NCI-H2196 treated with DMSO at 0.1 percent for 48 hours (cell line): ENCODE results near the gene ZIM2.

Experiments used
- DNase-seq: peaks from one replicate; lab custom pipeline; 2025; ENCODE audit not compliant: unreplicated experiment; lab: John Stamatoyannopoulos, UW

ZIM2 gene

DNA sequence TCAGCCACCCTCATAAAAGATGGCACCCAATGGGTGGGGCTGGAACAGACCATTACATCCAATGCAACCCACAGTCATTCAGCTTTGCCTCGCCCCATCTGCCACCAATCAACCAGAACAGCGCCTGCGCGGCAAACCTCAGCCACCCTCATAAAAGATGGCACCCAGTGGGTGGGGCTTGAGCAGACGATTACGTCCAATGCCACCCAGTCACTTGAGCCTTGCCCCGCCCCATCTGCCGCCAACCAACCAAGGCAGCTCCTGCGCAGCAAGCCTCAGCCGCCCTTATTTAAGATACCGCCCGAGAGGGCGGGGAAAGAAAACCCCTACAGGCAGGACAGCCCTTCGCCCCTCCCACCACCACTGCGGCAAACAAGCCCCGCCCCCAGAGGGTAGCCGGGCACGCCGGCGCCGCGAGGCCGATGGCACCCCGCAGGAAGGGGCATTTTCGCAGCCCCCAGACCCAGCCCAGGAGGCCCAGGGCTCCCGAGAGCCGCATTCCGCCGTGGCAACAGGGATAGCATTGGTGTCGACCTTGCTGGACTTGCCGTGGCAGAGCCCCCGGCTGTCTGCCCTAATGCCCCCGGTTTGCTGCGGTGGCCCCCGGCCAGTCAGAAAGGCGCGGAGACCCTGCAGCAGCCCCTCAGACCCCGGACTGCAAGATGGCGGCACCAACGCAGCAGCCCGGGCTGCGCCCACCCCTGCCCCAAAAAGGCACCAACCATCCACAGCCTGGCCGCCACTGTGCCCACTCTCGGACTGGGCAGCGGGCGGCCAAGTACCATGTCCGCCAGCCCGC is 675 bp downstream of the ZIM2 start:
- DNase-seq = no peak

DNA sequence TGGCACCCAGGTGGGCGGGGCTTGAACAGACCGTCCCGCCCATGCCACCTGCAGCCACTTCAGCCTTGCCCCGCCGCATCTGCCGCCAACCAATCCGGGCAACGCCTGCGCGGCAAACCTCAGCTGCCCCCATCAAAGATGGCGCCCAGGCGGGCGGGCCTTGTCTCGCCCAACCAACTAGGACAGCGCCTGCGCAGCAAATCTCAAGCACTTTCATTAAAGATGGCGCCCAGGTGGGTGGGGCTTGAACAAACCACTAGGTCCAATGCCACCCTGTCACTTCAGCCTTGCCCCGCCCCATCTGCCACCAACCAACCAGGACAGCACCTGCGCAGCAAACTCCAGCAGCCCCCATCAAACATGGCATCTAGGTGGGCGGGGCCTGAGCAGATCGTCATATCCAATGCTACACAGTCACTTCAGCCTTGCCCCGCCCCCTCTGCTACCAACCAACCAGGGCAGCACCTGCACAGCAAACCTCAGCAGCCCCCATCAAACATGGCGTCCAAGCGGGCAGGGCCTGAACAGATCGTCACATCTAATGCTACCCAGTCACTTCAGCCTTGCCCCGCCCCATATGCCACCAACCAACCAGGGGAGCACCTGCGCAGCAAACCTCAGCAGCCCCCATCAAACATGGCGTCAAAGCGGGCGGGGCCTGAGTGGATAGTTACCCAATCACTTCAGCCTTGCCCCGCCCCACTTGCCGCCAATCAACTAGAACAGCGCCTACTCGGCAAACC is 1.4 kb downstream of the ZIM2 start:
- DNase-seq = no peak

DNA sequence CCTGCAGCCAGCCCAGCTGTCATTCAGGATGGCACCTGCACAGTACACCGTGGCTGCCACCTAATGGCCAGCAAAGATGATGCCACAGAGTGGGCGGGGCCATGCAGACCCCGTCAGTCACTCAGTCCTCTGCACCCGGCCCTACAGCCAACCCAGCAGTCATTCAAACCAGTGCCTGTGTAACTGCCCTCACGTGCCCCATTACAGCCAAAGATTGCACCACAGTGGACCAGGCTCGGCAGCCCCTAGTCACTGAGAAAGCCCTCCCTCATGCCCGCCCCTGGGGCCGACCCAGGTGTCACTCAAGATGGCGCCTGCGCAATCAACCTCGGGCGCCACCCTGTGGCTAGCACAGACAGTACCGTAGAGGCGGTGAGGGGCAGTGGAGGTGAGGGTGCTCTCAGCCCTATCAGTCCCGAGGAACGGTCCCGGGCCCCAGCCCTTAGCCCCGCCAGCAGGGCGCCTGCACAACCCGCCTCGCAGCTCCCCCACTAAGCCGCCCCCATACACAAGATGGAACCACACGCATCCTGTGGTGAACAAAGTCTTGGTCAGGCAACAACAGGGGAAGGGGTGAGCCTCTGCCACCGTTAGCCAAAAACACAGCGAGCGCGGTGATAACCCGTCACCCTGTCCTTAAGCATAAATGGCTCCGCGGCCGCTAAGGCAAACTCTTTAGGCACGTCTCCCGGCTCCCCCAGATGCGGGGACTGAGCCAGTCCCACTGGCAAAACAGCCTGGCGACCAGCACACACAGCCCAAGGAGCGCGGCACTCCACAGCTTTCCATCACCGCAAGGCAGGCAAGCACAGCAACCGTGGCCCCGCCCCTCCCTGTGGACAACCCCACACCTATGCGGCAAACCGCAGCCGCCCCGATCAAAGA is 2.3 kb downstream of the ZIM2 start:
- DNase-seq = no peak

- DNase-seq = no peak
These were observed 3.0 kb downstream of the ZIM2 start for GRCh38 chr19:56837492-56838023.

GRCh38 chr19:56837004-56837403 is 3.5 kb downstream of the ZIM2 start:
- DNase-seq = no peak

DNA sequence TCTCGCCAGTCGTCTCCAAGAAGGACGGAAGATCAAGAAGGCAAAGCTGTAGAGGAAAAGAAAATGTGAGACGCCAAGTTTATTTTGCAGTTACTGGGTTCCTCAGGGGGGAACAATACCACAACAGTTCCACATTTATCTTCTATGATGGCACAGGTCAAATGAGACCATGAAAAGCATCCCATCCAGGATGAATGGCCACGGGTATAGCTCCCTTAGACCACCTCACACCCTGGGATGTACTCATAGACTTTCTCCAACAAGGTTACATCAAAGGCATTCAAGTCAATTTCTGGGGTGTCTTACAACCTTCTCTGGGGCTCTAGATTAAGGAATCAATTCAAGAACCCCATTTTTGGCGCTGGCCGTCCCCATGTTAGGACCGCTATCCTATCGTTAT is 4.5 kb downstream of the ZIM2 start:
- DNase-seq = no peak

DNA sequence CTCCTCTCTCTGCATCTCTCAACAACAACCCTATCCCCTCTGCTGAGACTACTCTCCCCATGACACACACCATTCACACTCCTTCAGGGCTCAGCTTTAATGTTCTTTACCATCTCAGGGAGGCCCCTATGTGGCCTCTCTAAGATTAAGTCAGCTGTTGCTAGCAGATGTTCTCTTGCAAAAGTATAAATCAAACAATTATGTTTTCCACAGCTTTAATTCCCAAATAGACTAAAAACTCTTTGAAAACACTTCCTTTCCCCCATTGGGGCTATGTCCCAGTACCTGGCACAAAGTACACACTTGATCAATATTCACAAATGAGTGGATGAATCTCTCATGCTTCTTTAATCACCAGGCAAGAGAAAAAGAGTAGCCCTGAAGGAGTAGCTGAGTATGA is 5.1 kb downstream of the ZIM2 start:
- DNase-seq = no peak

- no peak for DNase-seq
These were observed 5.8 kb downstream of the ZIM2 start for GRCh38 chr19:56834564-56835375.

- no peak for DNase-seq
These were observed 8.1 kb downstream of the ZIM2 start for GRCh38 chr19:56832352-56832928.

DNA sequence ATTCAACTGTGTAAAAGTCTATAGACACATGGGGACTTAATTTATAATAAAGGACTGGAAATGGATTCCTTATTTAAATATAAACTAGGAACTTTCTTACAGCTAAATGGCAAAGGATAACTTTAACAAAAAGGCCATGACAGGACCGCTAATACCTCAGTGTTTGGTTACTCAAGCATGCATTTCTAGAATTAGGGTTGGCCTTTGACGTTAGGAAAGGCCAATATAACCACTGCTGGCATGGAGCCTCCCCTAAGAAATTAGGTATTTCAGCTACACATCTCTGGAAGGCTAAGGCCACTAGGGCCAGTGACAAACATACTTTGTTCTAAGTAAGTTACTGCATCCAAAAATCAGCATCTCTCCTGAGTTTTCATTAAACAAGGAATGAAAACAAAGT is 9.3 kb downstream of the ZIM2 start:
- DNase-seq = no peak

DNA sequence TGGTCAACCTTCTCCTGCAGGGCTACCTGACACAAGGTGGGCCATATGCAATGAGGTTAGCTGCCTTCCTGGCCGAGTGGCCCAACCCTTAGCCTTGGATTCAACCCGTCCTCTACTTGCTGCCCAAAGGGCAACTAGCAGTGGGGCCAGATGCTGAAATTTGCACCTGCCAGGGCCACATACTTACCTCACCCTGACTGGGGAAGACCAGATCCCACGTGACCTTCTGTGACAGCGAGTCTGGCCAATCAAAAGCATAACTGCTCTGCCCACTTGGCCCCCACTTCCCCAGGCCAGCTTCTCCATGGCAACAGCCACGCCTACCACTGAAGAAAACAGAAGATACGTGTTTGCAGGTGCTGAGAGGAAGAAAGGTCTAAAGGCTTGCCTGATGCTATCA is 10.9 kb downstream of the ZIM2 start:
- no peak for DNase-seq

DNA sequence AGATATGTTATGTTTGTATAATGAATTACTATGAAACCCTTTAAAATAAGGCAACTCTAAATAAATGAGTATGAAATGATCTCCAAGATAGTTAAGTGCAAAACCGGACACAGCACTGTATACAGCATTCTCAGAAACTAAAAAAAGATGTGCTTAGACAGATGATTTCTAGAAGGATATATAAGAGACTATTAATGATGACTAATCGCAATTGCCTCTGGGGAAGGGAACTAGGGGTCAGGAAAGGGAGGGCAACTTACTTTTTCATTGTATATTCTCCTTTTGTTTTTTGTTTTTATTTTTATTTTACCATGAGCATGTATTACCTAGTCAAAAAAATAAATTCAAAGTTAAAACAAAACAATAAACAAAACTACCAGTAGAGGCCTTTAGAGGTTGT is 12.8 kb downstream of the ZIM2 start:
- no peak for DNase-seq

- no peak for DNase-seq
These were observed 16.6 kb downstream of the ZIM2 start for GRCh38 chr19:56823956-56824355.

DNA sequence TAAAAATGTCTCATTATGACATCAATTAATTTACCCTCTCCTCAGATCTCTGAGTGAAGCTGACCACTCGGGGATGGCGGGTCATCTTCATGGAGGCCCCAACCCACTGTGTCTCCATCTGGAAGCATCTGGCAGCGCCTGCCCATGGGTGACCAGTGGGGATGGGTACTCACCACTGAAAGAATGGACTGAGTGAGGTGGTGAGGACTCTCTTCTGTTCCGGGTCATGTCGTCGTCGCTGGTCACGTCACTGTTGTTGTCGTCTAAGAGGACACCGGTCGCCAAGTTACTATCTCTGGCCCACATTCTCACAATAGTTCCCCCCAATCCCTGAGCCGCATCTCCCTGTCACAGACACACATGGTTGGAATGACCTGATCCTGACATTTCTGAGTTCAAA is 17.1 kb downstream of the ZIM2 start:
- DNase-seq = no peak

GRCh38 chr19:56822755-56823154 is 17.8 kb downstream of the ZIM2 start:
- no peak for DNase-seq

DNA sequence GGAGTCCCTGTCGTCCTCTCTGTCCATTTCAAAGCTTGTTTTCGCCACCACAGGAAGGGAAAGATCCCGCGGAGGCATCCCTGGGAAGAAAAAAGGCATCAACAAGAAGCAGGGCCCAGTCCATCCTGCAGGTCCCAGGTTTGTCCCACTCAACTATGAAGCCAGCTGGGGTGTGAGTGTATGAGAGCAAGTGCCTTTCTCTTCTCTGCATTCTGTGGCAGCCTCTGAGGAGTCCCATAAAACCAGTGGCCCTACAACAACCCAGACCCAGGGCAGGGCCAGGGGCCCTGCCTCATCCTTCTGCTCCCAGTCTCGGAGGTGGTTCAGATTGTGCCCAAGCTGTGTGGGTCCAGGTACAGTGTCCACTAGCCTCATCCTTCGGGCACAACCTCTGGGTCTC is 18.9 kb downstream of the ZIM2 start:
- DNase-seq = no peak

DNA sequence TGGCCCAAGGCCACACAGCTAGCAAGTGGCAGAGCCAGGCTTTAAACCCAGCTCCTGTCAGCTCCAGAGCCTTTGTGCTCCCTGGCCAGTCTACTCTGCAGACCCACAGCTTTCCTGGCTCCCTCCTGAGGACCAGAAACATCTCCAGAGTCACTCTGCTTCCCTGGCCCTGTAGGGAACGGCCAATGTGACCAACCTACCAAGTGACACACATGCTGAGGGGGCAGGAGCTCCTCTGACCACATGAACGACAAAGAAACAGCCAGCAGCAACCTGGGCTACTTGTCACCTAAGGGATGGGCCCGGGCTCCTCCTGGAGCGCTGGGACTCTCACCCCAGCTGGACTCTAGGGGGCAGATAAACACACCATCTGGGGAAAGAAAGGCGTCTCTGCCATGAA is 19.3 kb downstream of the ZIM2 start:
- no peak for DNase-seq

DNA sequence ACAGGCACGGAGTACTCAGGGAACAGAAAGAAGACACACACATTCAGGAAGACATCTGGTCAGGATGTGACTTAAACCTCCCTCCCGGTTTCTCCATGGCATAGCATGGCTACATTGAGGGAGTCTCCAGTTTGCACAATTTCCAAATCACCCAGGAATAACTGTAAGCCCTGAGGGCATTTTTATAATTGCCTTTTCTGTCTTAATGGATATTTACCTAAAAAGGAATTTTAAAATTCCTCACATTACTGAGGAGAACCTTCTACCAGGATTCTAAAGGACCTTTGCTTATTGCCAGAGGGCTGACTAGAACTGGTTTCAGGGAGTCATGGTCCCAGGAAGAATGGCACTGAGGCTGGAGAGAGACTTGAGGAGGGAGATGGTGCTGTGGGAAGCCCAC is 21.4 kb downstream of the ZIM2 start:
- DNase-seq = no peak

- DNase-seq = no peak
These were observed 25.9 kb downstream of the ZIM2 start for GRCh38 chr19:56814656-56815055.

DNA sequence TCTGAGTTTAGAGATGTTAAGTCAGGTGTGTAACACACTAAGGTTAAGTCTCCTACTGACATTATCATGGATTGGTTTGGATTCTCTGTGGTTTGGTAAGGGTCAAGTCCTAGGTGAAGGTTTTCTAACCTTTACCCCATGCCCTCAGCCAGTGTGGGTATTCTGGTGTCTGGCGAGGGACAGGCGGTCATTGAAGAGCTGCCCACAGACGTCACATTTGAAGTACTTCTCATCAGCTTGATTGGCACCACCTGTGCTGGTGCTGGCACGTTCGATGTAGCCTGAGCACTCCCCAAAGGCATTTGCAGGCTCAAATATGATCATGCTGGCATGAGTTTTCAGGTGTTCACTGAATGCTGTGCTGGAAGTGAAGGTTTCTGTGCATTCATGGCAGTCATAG is 27.0 kb downstream of the ZIM2 start:
- DNase-seq = no peak
